GM18858 (cell line): ENCODE measurements around the gene TMPRSS11F.
A peak's percentile ranks its signal among the peaks of the same experiment; 100 is the strongest.
"Not testable (repeated sequence)": the region's sequence is repeated elsewhere in the genome, so short reads cannot be mapped to it uniquely, and the experiment has no call there.

Experiments
- ATAC-seq: cut with Tn5 transposase; IDR thresholded peaks from one replicate; pipeline ENCODE4 v1.9.1; 2021; ENCODE audit not compliant: unreplicated experiment

The TMPRSS11F gene

DNA sequence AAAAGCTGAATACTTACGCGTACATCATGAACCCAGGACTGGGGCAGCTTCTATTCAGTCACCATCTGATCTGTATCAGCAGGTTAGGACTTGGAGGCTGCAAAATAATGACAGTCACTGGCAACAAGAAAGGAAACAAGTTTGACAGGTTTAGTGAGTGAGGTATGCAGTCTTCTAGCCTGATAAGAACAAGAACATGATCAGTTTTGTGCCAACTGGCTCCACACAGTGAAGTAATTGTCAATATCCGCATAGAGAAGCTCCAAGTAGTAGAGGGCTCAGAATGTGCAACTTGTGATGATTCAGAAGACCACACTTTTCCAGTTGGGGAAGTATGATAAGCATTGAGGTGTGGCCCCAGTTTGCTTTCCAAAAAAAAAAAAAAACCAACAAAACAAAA is at the start of gene TMPRSS11F:
TMPRSS11F (minus strand) TSS at position 77 of the 400 bp plus-strand sequence; CDS start at position 28, 49 bp downstream.
- ATAC-seq: no peak

DNA sequence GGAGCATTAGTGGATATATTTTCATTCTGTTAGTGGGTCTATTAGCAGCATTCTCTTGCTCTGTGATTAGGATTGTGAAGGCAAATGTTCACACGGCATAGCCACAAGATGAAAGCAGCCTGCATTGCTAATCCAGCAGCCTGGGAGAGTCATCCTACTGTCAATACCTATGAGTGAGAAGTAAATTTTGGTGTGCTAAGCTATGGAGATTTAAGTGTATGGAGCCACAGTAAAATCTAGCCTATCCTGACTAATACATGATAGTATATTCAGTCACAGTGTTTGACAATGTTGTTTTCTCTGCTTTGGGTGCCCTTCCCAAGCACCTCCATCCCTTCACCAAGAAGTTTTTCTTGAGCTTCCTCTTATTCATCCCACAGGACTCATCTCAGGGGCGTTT is 47.2 kb upstream of the TMPRSS11F start:
- no peak for ATAC-seq

GRCh38 chr4:68176500-68176899 is 46.8 kb upstream of the TMPRSS11F start:
- no peak for ATAC-seq

DNA sequence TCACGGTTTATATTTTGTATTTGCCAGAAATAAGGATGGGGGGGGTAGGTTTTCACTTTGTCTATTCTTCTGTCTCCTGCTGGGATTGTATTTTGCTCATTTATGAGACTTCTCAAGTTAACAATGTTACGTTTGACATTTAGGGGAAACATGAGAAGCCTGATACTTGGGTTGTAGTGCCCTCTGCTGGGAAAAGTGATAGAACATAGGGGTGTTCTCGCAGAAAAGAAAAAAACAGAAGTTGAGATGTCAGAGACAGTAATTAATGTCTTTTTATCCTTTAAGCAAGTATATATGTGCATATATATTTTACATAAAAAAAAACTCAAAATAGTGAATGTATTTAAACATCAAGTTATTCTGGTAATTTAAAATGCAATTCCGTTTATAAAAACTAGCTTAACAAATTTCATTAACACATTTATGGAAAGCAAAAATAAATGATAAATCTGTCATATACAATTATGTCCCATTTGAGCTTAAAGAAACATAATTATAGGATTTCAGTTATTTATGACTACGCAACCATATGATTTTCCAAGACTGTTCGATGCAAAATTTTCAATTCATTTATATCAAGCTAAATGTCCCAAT is 46.0 kb upstream of the TMPRSS11F start:
- peak; percentile 88 for ATAC-seq

DNA sequence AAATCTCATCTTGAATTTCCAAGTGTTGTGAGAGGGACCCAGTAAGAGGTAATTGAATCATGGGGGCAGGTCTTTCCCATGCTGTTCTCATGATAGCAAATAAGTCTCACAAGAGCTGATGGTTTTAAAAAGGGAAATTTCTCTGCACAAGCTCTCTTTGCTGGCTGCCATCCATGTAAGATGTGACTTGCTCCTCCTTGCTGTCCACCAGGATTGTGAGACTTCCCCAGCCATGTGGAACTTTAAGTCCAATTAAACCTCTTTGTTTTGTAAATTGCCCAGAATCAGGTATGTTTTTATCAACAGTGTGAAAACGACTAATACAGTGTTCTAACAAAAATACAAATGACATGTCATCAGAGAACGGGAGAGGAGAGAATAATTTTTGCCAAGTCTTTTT is 44.7 kb upstream of the TMPRSS11F start:
- ATAC-seq: not testable (repeated sequence)

- not testable (repeated sequence) for ATAC-seq
Observed at GRCh38 chr4:68172147-68172546, 42.5 kb upstream of the TMPRSS11F start.

DNA sequence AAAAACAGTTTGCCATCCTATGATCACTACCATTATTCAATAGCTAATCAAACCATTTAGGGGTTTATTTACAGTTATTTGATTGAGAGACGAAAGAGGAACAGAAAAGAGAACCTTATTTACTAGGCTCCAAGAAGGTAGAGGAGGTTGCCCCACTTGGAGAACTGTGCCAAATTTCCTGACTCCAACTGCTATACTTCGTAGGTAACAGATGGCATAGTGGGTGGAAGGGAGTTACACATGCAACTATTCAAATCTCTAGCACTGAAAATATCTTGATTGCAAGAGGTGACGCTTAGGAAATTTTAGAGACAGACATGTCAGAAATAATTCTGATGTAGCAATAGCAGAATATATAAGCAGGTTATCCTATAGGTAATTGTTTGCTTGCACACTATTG is 38.0 kb upstream of the TMPRSS11F start:
- ATAC-seq: no peak

- ATAC-seq: no peak
Observed at GRCh38 chr4:68167166-68167565, 37.5 kb upstream of the TMPRSS11F start.

DNA sequence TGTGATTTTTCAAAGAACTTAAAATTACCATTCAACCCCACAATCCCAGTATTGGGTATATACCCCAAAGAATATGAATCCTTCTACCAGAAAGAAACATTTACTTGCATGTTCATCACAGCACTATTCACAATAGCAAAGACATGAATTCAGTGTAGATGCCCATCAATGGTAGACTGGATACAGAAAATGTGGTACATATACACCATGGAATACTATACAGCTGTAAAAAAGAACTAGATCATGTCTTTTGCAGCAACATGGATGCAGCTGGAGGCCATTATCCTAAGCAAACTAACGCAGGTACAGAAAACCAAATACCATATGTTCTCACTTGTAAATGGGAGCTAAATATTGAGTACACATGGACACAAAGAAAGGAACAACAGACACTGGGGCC is 34.1 kb upstream of the TMPRSS11F start:
- ATAC-seq: no peak

DNA sequence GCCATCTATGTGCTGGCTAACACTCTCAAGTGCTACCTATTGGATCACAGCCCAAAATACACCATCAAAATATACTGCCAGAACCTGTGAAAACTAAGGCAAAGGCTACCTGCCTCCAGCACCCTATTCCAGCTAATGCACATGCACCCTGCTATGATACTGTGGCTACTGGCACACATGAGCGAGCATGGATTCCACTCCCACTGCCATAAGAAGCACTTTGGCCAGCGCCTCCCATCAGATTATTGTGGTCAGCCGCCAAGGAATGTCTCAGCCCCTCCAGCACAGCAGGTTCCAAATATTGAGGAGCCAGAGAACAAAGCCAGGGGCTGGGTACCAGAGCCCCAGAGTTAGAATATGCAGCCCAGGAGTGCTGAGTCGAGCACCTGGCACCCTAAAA is 32.5 kb upstream of the TMPRSS11F start:
- no peak for ATAC-seq

DNA sequence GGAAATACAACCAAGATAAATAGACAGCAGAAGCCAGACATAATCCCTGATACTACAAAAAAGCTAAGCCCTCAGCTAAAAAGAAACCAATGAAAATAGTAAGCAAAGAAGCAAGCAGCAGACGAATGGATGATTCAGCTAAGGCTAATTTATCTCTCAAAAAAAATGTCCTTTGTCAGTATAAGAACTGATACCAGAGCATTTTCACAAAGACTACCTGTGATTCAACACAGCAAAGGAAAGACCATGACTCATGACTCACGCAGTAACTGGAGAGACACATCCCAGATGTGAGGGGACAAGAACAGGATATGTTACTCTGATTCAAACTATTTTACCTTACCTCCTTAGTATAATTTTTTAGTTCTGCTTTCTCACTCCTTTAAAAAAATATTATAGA is 22.7 kb upstream of the TMPRSS11F start:
- no peak for ATAC-seq

- no peak for ATAC-seq
Observed at GRCh38 chr4:68148800-68149685, 19.4 kb upstream of the TMPRSS11F start.

- ATAC-seq: no peak
Observed at GRCh38 chr4:68147079-68147478, 17.4 kb upstream of the TMPRSS11F start.

- no peak for ATAC-seq
Observed at GRCh38 chr4:68145261-68145660, 15.6 kb upstream of the TMPRSS11F start.

- ATAC-seq: no peak
Observed at GRCh38 chr4:68141852-68142251, 12.2 kb upstream of the TMPRSS11F start.

DNA sequence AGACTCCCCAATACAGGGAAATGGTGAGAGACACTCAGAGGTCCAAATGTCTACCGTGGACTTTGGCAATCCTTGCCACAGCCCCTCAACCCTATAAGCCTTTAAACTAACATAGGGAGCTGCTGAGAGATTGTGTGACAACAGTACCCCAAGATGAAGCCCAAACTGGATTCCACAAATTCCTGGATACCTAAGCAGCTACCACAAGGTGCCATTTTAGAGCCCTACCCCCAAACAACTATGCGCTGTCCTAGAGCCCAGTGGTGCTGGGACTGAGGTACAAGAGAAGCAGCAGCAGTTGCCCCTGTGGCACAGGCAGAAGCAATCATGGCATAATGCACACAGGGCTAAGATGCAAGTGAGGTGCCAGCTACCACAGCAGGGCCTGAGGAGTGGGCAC is 2.7 kb upstream of the TMPRSS11F start:
- ATAC-seq: no peak

DNA sequence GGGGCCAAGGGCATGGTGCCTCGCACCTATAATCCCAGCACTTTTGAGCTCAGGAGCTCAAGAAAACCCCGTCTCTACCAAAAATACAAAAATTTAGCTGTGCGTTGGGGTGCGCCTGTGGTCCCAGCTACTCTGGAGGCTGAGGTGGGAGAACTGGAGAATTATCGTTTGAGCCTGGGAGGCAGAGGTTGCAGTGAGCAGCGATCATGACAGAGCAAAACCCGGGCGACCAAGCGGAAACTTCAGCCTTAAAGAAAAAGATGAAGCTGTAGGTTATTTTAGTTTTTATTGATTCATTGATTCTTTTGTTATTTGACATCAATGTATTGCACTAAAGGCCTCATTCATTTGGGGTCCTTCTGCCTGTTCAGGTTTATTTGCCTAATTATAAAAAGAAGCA is 5.4 kb downstream of the TMPRSS11F start:
- no peak for ATAC-seq

GRCh38 chr4:68123525-68123924 is 6.1 kb downstream of the TMPRSS11F start:
- no peak for ATAC-seq

- no peak for ATAC-seq
Observed at GRCh38 chr4:68119921-68120320, 9.7 kb downstream of the TMPRSS11F start.

- ATAC-seq: no peak
Observed at GRCh38 chr4:68110441-68110840, 19.2 kb downstream of the TMPRSS11F start.

GRCh38 chr4:68109868-68110267 is 19.8 kb downstream of the TMPRSS11F start:
- ATAC-seq: no peak

- ATAC-seq: no peak
Observed at GRCh38 chr4:68082758-68083157, 46.9 kb downstream of the TMPRSS11F start.
